Cardiac muscle cell (in vitro differentiated cells and primary cell): ENCODE measurements around the gene AAK1. TPM values are rescaled to one million over a fixed set of nuclear protein-coding genes. Genes with fewer than 3 reads are reported as not detected.

ENCODE experiments used
- DNase-seq, 2 donors: peaks; one replicate each; pipeline versions ENCODE4 v3.0.0 to v3.0.0-alpha.2; 2010 to 2017; ENCODE audit warnings: low read depth in 1 of 2, low spot score in 1 of 2
- H3K27ac ChIP-seq: fragments of 200-600 bp; sonication (generic); 2 replicates; pipeline ENCODE4 v1.5.1; 2016
- H3K27me3 ChIP-seq: fragments of 200-600 bp; sonication (generic); 2 replicates; pipeline ENCODE4 v1.6.0; 2016; ENCODE audit warnings: control low read depth
- H3K36me3 ChIP-seq: fragments of 200-600 bp; sonication (generic); 2 replicates; pipeline ENCODE4 v1.5.1; 2016; ENCODE audit warnings: control low read depth
- H3K4me1 ChIP-seq: fragments of 200-600 bp; sonication (generic); 2 replicates; pipeline ENCODE4 v1.8.1; 2017; ENCODE audit warnings: low read depth, mild to moderate bottlenecking, mixed run types
- H3K4me3 ChIP-seq: fragments of 200-600 bp; sonication (generic); 2 replicates; pipeline ENCODE4 v1.5.1; 2016; ENCODE audit warnings: mild to moderate bottlenecking
- H3K9me3 ChIP-seq: fragments of 200-600 bp; sonication (generic); 2 replicates; pipeline ENCODE4 v1.5.1; 2017; ENCODE audit warnings: low read depth, mild to moderate bottlenecking, control low read depth
- polyA plus RNA-seq: library from polyadenylated mRNA; unstranded; fragments of >200 nt; fragmentation: Nextera tagmentation; extraction: Ambion mirVana; gene quantifications from 2 replicates; pipeline ENCODE4 v1.2.1, GENCODE V29; 2016
- total RNA-seq: library from RNA; depleted of rRNA; stranded (reverse); fragments of >200 nt; gene quantifications from 2 replicates; pipeline ENCODE4 v1.2.3, GENCODE V29; 2016
- TF ChIP-seq, protein P1 (sequence below): IDR thresholded peaks from 2 replicates; pipeline ENCODE4 v1.5.1; 2012; ENCODE audit warnings: low read depth, mild to moderate bottlenecking, low read length

AAK1 gene
- total and polyA plus RNA-seq, 2 experiments from 2014 or later: 50.0 to 50.3 TPM

DNA sequence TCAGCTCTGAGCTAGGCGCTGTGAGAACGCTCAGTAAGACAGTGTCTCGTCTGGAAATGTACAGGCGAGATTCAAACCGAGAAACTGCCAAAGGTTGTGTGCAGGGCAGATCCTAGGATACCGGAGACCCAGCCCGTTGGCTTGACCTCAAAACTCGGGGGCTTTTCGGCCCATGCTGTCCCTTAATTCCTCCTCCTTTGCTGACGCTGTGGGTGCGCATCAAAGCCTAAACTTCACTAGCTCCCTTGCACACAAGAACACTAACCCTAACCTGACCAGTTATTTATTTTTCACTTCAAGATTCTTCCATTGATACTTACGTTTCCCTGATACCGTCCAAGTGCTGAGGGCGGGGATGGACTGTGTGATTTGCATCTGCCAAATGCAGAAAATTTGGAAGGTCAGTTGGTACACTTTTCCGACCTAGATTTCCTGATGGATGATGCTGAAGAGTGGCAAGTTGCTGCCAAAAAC, 1.0 kb upstream of the AAK1 start:
- Histone ChIP-seq H3K4me1 (peaks cover 26% of the 10 kb centered on the region), H3K36me3 (no peaks in the 10 kb centered on the region), H3K9me3 (no peaks in the 10 kb centered on the region), H3K27me3 (no peaks in the 10 kb centered on the region), H3K27ac (peak overlapping the region; percentile 95), H3K4me3 (peak overlapping the region; percentile 98)
- no peak for DNase-seq
- TF ChIP-seq, protein P1, sequence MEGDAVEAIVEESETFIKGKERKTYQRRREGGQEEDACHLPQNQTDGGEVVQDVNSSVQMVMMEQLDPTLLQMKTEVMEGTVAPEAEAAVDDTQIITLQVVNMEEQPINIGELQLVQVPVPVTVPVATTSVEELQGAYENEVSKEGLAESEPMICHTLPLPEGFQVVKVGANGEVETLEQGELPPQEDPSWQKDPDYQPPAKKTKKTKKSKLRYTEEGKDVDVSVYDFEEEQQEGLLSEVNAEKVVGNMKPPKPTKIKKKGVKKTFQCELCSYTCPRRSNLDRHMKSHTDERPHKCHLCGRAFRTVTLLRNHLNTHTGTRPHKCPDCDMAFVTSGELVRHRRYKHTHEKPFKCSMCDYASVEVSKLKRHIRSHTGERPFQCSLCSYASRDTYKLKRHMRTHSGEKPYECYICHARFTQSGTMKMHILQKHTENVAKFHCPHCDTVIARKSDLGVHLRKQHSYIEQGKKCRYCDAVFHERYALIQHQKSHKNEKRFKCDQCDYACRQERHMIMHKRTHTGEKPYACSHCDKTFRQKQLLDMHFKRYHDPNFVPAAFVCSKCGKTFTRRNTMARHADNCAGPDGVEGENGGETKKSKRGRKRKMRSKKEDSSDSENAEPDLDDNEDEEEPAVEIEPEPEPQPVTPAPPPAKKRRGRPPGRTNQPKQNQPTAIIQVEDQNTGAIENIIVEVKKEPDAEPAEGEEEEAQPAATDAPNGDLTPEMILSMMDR: no peak

DNA sequence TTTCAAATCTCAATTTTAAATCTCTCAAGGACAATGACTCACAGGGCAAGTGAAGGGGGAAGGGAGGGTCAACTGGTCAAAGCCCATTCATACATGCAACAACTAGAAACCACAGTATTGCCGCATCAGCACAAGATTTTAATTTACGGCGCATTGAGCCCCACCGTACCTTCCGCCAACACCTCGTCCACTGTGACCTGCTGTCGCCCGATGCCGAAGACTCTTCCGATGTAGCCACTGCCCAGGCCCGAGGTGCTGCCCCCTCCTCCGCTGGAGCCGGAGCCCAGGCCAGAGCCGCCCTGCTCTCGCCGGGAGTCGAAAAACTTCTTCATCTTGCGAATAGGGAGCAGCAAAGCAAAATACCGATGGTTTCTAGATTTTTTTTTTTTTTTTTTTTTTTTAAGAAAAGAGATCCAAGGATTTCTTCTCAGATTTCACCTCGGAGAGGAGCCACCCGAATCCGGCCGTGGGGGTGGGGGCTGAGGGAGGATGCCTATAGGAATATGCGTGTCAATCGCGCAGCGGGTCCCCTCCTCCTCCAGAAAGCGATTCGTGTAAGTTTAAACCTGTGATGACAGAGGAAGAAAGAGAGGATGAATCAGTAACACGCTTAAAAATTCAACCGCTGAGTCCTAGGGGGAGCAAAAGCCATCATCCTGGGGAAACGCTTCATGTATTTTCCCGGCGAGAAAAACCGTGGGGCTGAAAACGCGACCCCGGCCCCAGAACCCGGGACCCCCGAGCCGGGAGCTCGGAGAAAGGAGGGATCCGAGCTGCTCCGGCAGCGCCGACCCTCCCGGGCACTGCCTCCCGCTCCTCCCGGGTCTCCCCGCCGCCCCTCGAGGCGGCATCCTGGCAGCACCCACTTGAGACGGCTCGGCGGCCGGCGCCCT, 584 bp downstream of the AAK1 start:
- no peaks in the 10 kb centered on the region for H3K27me3 ChIP-seq
- DNase-seq: peak; percentile 73 to 78
- TF ChIP-seq, protein P1: peak; percentile 6
- peak overlapping the region; percentile 98 for H3K4me3 ChIP-seq
- H3K9me3 ChIP-seq: no peaks in the 10 kb centered on the region
- peaks cover 42% of the 10 kb centered on the region for H3K4me1 ChIP-seq
- H3K27ac ChIP-seq: peak overlapping the region; percentile 95
- H3K36me3 ChIP-seq: no peaks in the 10 kb centered on the region

DNA sequence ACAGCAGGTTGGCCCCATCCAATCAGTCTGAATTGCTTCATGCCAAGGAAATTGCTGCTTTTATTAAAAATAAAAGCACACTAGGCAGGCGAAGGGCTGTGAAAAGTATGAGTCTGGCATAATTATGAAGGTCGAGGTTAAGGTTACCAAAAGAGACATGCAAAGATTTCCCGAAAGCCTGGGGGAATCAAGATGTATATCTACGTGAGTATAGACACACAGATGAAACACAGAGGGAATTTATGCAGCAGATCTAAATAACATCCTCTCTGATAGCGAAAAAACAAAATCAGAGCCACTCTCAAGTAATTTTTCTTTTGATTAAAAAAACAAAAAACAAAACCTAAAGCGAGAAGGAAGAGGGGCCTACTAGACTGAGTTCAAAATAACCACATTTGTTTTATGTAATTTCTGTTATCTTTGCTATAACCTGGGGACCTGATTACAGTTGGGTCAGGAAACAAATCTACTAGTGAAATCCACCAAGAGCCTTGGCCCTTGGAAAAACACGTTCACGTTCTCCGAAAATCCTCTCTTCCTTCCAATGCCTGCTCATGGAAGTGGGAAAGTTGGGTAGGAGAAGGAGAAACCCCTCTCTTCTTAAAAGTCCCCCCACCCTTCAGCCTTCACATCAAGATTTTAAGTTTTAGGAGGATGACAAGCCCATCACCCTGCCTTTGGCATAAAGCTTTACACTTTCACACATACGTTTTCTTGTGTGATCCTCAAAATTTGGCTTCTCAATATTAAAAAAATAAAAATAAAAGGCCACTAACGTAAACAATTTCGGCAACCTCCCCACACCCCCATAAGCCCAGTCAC, 1.4 kb downstream of the AAK1 start:
- H3K27me3 ChIP-seq: no peaks in the 10 kb centered on the region
- H3K27ac ChIP-seq: peak overlapping the region; percentile 61
- H3K9me3 ChIP-seq: no peaks in the 10 kb centered on the region
- TF ChIP-seq, protein P1: no peak
- H3K36me3 ChIP-seq: no peaks in the 10 kb centered on the region
- peak overlapping the region; percentile 98 for H3K4me3 ChIP-seq
- no peak for DNase-seq
- peaks cover 44% of the 10 kb centered on the region for H3K4me1 ChIP-seq

DNA sequence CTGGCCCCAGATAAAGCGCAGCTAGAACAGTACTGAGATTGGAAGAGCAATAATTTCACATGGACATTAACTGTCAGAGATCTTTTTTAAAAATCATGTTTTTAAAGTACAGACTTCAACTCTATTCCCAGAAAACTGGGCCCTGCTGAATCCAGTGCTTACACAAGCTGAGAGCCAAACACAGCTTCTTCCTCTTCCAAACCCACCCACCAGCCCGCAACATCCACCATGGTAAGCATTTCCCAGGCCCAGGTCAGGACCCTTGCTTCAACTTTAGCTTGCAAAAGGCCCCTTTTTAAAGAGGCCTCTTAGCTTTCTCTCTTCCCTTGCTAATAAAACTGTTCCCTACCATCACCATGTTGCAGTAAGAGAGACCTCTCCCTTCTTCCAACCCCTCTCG, 2.1 kb downstream of the AAK1 start:
- peak overlapping the region; percentile 98 for H3K4me3 ChIP-seq
- TF ChIP-seq, protein P1: no peak
- H3K27me3 ChIP-seq: no peaks in the 10 kb centered on the region
- H3K27ac ChIP-seq: no peak overlapping the region
- no peak for DNase-seq
- peaks cover 44% of the 10 kb centered on the region for H3K4me1 ChIP-seq
- H3K9me3 ChIP-seq: no peaks in the 10 kb centered on the region
- H3K36me3 ChIP-seq: no peaks in the 10 kb centered on the region

DNA sequence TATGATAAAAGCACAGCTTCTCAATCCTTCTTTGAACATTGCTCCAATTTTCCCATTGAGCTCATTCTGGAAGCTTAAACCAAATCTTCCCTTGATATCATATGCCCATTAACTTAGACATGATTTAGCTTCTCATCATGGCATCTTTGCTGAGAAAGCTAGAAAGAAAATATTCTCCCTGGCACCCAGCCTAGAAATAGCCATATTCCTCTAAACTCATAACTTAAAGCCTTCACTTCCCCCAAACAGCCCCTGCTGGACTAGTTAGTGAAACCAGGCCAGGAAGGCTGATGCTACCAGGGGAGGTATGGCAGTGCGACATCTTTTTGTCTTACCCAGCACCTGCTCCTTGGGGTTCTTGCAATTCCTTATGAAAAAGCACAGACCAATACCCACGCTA, 4.3 kb downstream of the AAK1 start:
- H3K4me3 ChIP-seq: no peak overlapping the region
- DNase-seq: no peak
- H3K27me3 ChIP-seq: no peaks in the 10 kb centered on the region
- no peaks in the 10 kb centered on the region for H3K9me3 ChIP-seq
- no peak overlapping the region for H3K27ac ChIP-seq
- no peaks in the 10 kb centered on the region for H3K36me3 ChIP-seq
- peaks cover 34% of the 10 kb centered on the region for H3K4me1 ChIP-seq
- TF ChIP-seq, protein P1: no peak
